DOHH2 (cell line): ENCODE measurements around the gene IGSF11.
"Not testable (repeated sequence)": the region's sequence is repeated elsewhere in the genome, so short reads cannot be mapped to it uniquely, and the experiment has no call there.

ENCODE experiments used
- H3F3A ChIP-seq: fragments of 200-600 bp; sonication (generic), shearing (Covaris generic); 2 replicates; pipeline ENCODE4 v1.6.0; 2016; ENCODE audit warnings: antibody characterized with exemption, mild to moderate bottlenecking; ENCODE audit not compliant: control insufficient read depth, insufficient read depth
- H3K27ac ChIP-seq: fragments of 200-600 bp; sonication (generic); 2 replicates; pipeline ENCODE4 v1.5.1; 2014; ENCODE audit warnings: low read depth, mild to moderate bottlenecking, low read length, moderate library complexity
- H3K27me3 ChIP-seq: fragments of 200-600 bp; sonication (generic); 2 replicates; pipeline ENCODE4 v1.6.1; 2014; ENCODE audit warnings: mild to moderate bottlenecking, low read length, mixed read lengths; ENCODE audit not compliant: control insufficient read depth
- H3K36me3 ChIP-seq: fragments of 200-600 bp; sonication (generic); 2 replicates; pipeline ENCODE4 v1.6.1; 2014; ENCODE audit warnings: mild to moderate bottlenecking, low read length, moderate library complexity, mixed read lengths; ENCODE audit not compliant: control insufficient read depth
- H3K4me1 ChIP-seq: fragments of 200-600 bp; sonication (generic); 2 replicates; pipeline ENCODE4 v1.6.1; 2014; ENCODE audit warnings: mild to moderate bottlenecking, low read length, mixed read lengths; ENCODE audit not compliant: control insufficient read depth
- H3K4me2 ChIP-seq: fragments of 200-600 bp; sonication (generic); 2 replicates; pipeline ENCODE4 v1.6.0; 2014; ENCODE audit warnings: mild to moderate bottlenecking, low read length, moderate library complexity
- H3K4me3 ChIP-seq: fragments of 200-600 bp; sonication (generic); 2 replicates; pipeline ENCODE4 v1.5.1; 2014; ENCODE audit warnings: mild to moderate bottlenecking, low read length, mixed read lengths
- H3K79me2 ChIP-seq: fragments of 200-600 bp; sonication (generic); 2 replicates; pipeline ENCODE4 v1.6.1; 2014; ENCODE audit warnings: mild to moderate bottlenecking, low read length, mixed read lengths; ENCODE audit not compliant: control insufficient read depth
- H3K9me2 ChIP-seq: fragments of 200-600 bp; sonication (generic); replicated peaks from 2 replicates; pipeline ENCODE4 v1.6.1; 2014; ENCODE audit warnings: mild to moderate bottlenecking, low read length, mixed read lengths; ENCODE audit not compliant: control insufficient read depth
- H3K9me3 ChIP-seq: fragments of 200-600 bp; sonication (generic); 2 replicates; pipeline ENCODE4 v1.6.1; 2014; ENCODE audit warnings: antibody characterized with exemption, low read length, mixed read lengths; ENCODE audit not compliant: control insufficient read depth, insufficient read depth
- H4K20me1 ChIP-seq: fragments of 200-600 bp; sonication (generic); 2 replicates; pipeline ENCODE4 v1.6.0; 2014; ENCODE audit warnings: low read depth, mild to moderate bottlenecking, antibody characterized with exemption, low read length, moderate library complexity; ENCODE audit not compliant: control insufficient read depth, insufficient read depth
- CTCF ChIP-seq: fragments of 200-600 bp; sonication (generic); IDR thresholded peaks from one replicate; pipeline ENCODE4 v1.5.1; 2014; ENCODE audit warnings: antibody characterized with exemption, mild to moderate bottlenecking, low read depth, low read length; ENCODE audit not compliant: poor library complexity, severe bottlenecking
- EZH2phosphoT487 ChIP-seq: fragments of 200-600 bp; sonication (generic); IDR thresholded peaks from 2 replicates; pipeline ENCODE4 v1.6.1; 2017; ENCODE audit warnings: borderline replicate concordance, mild to moderate bottlenecking, antibody characterized with exemption, low read length, moderate library complexity, mixed read lengths

Gene IGSF11

GRCh38 chr3:118980832-118981231, 53.8 kb downstream of the IGSF11 start:
- TF ChIP-seq CTCF (no peak), EZH2phosphoT487 (no peak)
- H3K4me1 ChIP-seq = no peaks in the 10 kb centered on the region
- no peaks in the 10 kb centered on the region for H3K79me2 ChIP-seq
- H3K4me3 ChIP-seq = no peak overlapping the region
- no peaks in the 10 kb centered on the region for H3K27me3 ChIP-seq
- H4K20me1 ChIP-seq = no peaks in the 10 kb centered on the region
- H3F3A ChIP-seq = no peaks in the 10 kb centered on the region
- no peaks in the 10 kb centered on the region for H3K9me2 ChIP-seq
- no peaks in the 10 kb centered on the region for H3K36me3 ChIP-seq
- H3K4me2 ChIP-seq = no peak overlapping the region
- H3K9me3 ChIP-seq = no peaks in the 10 kb centered on the region
- no peak overlapping the region for H3K27ac ChIP-seq

- TF ChIP-seq EZH2phosphoT487 (no peak), CTCF (no peak)
- Histone ChIP-seq H4K20me1 (no peaks in the 10 kb centered on the region), H3K9me3 (no peaks in the 10 kb centered on the region), H3K27me3 (no peaks in the 10 kb centered on the region), H3K36me3 (no peaks in the 10 kb centered on the region), H3K4me1 (no peaks in the 10 kb centered on the region), H3K27ac (no peak overlapping the region), H3K4me3 (no peak overlapping the region), H3F3A (no peaks in the 10 kb centered on the region), H3K4me2 (no peak overlapping the region), H3K79me2 (no peaks in the 10 kb centered on the region), H3K9me2 (no peaks in the 10 kb centered on the region)
Observed at GRCh38 chr3:118978393-118978758, 56.3 kb downstream of the IGSF11 start.

- no peaks in the 10 kb centered on the region for H3K9me3 ChIP-seq
- no peaks in the 10 kb centered on the region for H3K79me2 ChIP-seq
- H3K36me3 ChIP-seq = no peaks in the 10 kb centered on the region
- H3K4me3 ChIP-seq = no peak overlapping the region
- H4K20me1 ChIP-seq = no peaks in the 10 kb centered on the region
- no peak overlapping the region for H3K27ac ChIP-seq
- H3F3A ChIP-seq = no peaks in the 10 kb centered on the region
- H3K4me1 ChIP-seq = no peaks in the 10 kb centered on the region
- H3K27me3 ChIP-seq = no peaks in the 10 kb centered on the region
- no peaks in the 10 kb centered on the region for H3K9me2 ChIP-seq
- TF ChIP-seq CTCF (no peak), EZH2phosphoT487 (no peak)
- H3K4me2 ChIP-seq = no peak overlapping the region
Observed at GRCh38 chr3:118977671-118978392, 56.8 kb downstream of the IGSF11 start.

GRCh38 chr3:118977118-118977517, 57.5 kb downstream of the IGSF11 start:
- Histone ChIP-seq H3K27ac (no peak overlapping the region), H3K9me3 (no peaks in the 10 kb centered on the region), H3F3A (no peaks in the 10 kb centered on the region), H3K9me2 (no peaks in the 10 kb centered on the region), H3K36me3 (no peaks in the 10 kb centered on the region), H3K4me3 (no peak overlapping the region), H3K27me3 (no peaks in the 10 kb centered on the region), H3K4me2 (no peak overlapping the region), H3K4me1 (no peaks in the 10 kb centered on the region), H3K79me2 (no peaks in the 10 kb centered on the region), H4K20me1 (no peaks in the 10 kb centered on the region)
- TF ChIP-seq EZH2phosphoT487 (no peak), CTCF (no peak)

- not testable (repeated sequence) for H3K27ac ChIP-seq, H3K9me2 ChIP-seq, H3F3A ChIP-seq, H3K36me3 ChIP-seq, H3K4me2 ChIP-seq, H3K9me3 ChIP-seq, H4K20me1 ChIP-seq, H3K79me2 ChIP-seq, H3K4me3 ChIP-seq, H3K4me1 ChIP-seq, H3K27me3 ChIP-seq
Observed at GRCh38 chr3:118975476-118975875, 59.2 kb downstream of the IGSF11 start.
